Trophoblast cell (in vitro differentiated cells and primary cell): ENCODE results near the gene IQCF6.

Experiments
- DNase-seq, 2 donors: peaks; one replicate each; pipeline ENCODE4 v3.0.0-alpha.2; 2016
- H2AFZ ChIP-seq: 2 replicates; pipeline ENCODE4 v1.6.1; 2013; ENCODE audit warnings: low read length, moderate library complexity, mild to moderate bottlenecking; ENCODE audit not compliant: insufficient read depth, poor library complexity
- H2AK5ac ChIP-seq: 2 replicates; pipeline ENCODE4 v1.6.1; 2013; ENCODE audit warnings: mild to moderate bottlenecking, low read length
- H2BK120ac ChIP-seq: 2 replicates; pipeline ENCODE4 v1.6.1; 2013; ENCODE audit warnings: low read length, mild to moderate bottlenecking, moderate library complexity; ENCODE audit not compliant: insufficient read depth, poor library complexity
- H2BK12ac ChIP-seq: 2 replicates; pipeline ENCODE4 v1.6.1; 2013; ENCODE audit warnings: mild to moderate bottlenecking, low read length, moderate library complexity
- H2BK5ac ChIP-seq: 2 replicates; pipeline ENCODE4 v1.6.1; 2013; ENCODE audit warnings: low read length, low read depth, moderate library complexity, mild to moderate bottlenecking; ENCODE audit not compliant: poor library complexity
- H3K14ac ChIP-seq: 2 replicates; pipeline ENCODE4 v1.6.1; 2013; ENCODE audit warnings: mild to moderate bottlenecking, low read length
- H3K18ac ChIP-seq: 2 replicates; pipeline ENCODE4 v1.6.1; 2013; ENCODE audit warnings: mild to moderate bottlenecking, low read length
- H3K23ac ChIP-seq: 2 replicates; pipeline ENCODE4 v1.6.1; 2013; ENCODE audit warnings: low read length
- H3K27ac ChIP-seq: 2 replicates; pipeline ENCODE4 v1.5.1; 2013; ENCODE audit warnings: low read depth, mild to moderate bottlenecking, inconsistent platforms, low read length, moderate library complexity
- H3K27me3 ChIP-seq: 2 replicates; pipeline ENCODE4 v1.6.1; 2013; ENCODE audit warnings: inconsistent platforms, mild to moderate bottlenecking, low read length, moderate library complexity; ENCODE audit not compliant: insufficient read depth
- H3K36me3 ChIP-seq, 2 experiments: 1 replicate in 1 of 2; 2 replicates in 1 of 2; pipeline ENCODE4 v1.6.1; 2013; ENCODE audit warnings: low read length in 2 of 2, mild to moderate bottlenecking in 2 of 2, moderate library complexity in 1 of 2; ENCODE audit not compliant: insufficient read depth in 2 of 2, control insufficient read depth in 1 of 2
- H3K4ac ChIP-seq: 2 replicates; pipeline ENCODE4 v1.6.1; 2013; ENCODE audit warnings: low read depth, mild to moderate bottlenecking, low read length, moderate library complexity
- H3K4me1 ChIP-seq, 2 experiments: 1 replicate in 1 of 2; 2 replicates in 1 of 2; pipeline ENCODE4 v1.6.1; 2013; ENCODE audit warnings: low read length in 2 of 2, mild to moderate bottlenecking in 2 of 2, moderate library complexity in 1 of 2; ENCODE audit not compliant: insufficient read depth in 2 of 2, control insufficient read depth in 1 of 2
- H3K4me2 ChIP-seq: 2 replicates; pipeline ENCODE4 v1.6.1; 2013; ENCODE audit warnings: inconsistent platforms, mild to moderate bottlenecking, low read length, moderate library complexity
- H3K4me3 ChIP-seq: 2 replicates; pipeline ENCODE4 v1.5.1; 2013; ENCODE audit warnings: mild to moderate bottlenecking, low read depth, low read length, inconsistent platforms
- H3K79me1 ChIP-seq: one replicate; pipeline ENCODE4 v1.6.1; 2013; ENCODE audit warnings: low read length
- H3K79me2 ChIP-seq: 2 replicates; pipeline ENCODE4 v1.6.1; 2013; ENCODE audit warnings: low read length, mild to moderate bottlenecking; ENCODE audit not compliant: control insufficient read depth, insufficient read depth, poor library complexity
- H3K9ac ChIP-seq: 2 replicates; pipeline ENCODE4 v1.6.1; 2013; ENCODE audit warnings: mild to moderate bottlenecking, low read length
- H3K9me3 ChIP-seq: 2 replicates; pipeline ENCODE4 v1.6.1; 2013; ENCODE audit warnings: low read depth, mild to moderate bottlenecking, control low read depth, inconsistent platforms, low read length; ENCODE audit not compliant: insufficient read depth
- H4K12ac ChIP-seq: 2 replicates; pipeline ENCODE4 v1.6.1; 2013; ENCODE audit warnings: low read depth, mild to moderate bottlenecking, low read length, moderate library complexity
- H4K8ac ChIP-seq: 2 replicates; pipeline ENCODE4 v1.6.1; 2013; ENCODE audit warnings: low read depth, mild to moderate bottlenecking, low read length, moderate library complexity
- H4K91ac ChIP-seq: one replicate; pipeline ENCODE4 v1.6.1; 2013; ENCODE audit warnings: low read depth, mild to moderate bottlenecking, low read length, moderate library complexity
- WGBS: extraction: QIAGEN DNeasy Blood & Tissue Kit; methylation state at CpG from one replicate; pipeline ENCODE4 v1.1.7; 2013; ENCODE audit warnings: missing lambda C conversion rate; ENCODE audit not compliant: insufficient read length, insufficient coverage; ENCODE audit errors: extremely low coverage; 5-methylcytosine and 5-hydroxymethylcytosine counted together

Gene IQCF6

DNA sequence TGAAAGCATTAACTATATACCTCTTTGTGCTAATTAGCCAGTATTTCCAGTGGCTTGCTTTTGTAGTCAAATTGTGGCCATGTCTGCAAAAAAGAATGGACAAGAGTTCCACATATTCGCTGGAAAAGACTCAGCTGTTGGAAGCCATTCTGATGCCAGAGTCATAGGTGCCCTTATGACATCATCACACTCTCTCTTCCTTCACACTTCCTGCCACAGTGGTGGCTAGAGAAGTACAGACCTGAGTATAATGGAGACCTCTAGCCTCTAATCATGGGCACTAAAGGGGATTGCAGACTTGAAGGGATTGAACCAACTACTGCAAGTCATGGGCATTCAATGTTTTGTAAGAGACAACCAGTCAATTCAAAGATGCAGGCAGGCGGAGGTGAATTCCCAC is 38.3 kb upstream of the IQCF6 start:
- Histone ChIP-seq H3K27ac (no peak overlapping the region), H4K91ac (no peak overlapping the region), H3K4me3 (no peak overlapping the region), H3K9ac (no peak overlapping the region), H3K4ac (no peak overlapping the region), H3K4me2 (no peak overlapping the region), H3K14ac (no peak overlapping the region), H3K4me1 (no peaks in the 10 kb centered on the region), H2AFZ (no peak overlapping the region), H3K79me2 (no peaks in the 10 kb centered on the region), H2BK12ac (no peak overlapping the region), H3K9me3 (no peaks in the 10 kb centered on the region), H3K27me3 (no peaks in the 10 kb centered on the region), H4K12ac (no peak overlapping the region), H4K8ac (no peak overlapping the region), H3K79me1 (no peaks in the 10 kb centered on the region), H3K23ac (no peak overlapping the region), H2BK120ac (no peak overlapping the region), H2AK5ac (no peak overlapping the region), H3K18ac (no peak overlapping the region), H3K36me3 (no peaks in the 10 kb centered on the region), H2BK5ac (no peak overlapping the region)
- no CpG with 5 or more reads among the region's 2 CpGs for WGBS
- DNase-seq, result no peak

DNA sequence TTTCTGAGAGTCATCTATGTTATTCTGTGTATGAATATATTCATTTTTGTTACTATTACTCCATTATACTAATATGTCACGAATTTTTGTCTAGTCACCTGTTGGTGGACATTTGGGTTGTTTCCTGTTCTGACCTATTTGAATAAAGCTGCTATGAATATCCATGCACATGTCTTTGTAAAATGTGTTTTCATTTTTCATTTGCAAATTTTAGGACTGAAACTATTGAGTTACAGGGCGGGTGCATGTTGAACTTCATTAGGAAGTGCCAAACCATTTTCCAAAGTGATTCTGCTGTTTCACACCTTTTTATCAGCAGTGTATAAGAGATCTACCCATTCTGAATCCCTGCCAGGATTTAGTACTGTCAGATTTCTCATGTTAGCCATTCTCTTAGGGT is 37.7 kb upstream of the IQCF6 start:
- H2BK120ac ChIP-seq, result no peak overlapping the region
- H3K9me3 ChIP-seq, result no peaks in the 10 kb centered on the region
- no peak overlapping the region for H2BK5ac ChIP-seq
- H4K12ac ChIP-seq, result no peak overlapping the region
- no peaks in the 10 kb centered on the region for H3K79me2 ChIP-seq
- H3K4ac ChIP-seq, result no peak overlapping the region
- H2AK5ac ChIP-seq, result no peak overlapping the region
- H3K4me3 ChIP-seq, result no peak overlapping the region
- no peaks in the 10 kb centered on the region for H3K4me1 ChIP-seq
- H3K14ac ChIP-seq, result no peak overlapping the region
- H4K8ac ChIP-seq, result no peak overlapping the region
- H2AFZ ChIP-seq, result no peak overlapping the region
- WGBS, result no CpG with 5 or more reads among the region's 2 CpGs
- H4K91ac ChIP-seq, result no peak overlapping the region
- H3K36me3 ChIP-seq, result no peaks in the 10 kb centered on the region
- no peak overlapping the region for H3K23ac ChIP-seq
- H2BK12ac ChIP-seq, result no peak overlapping the region
- no peak overlapping the region for H3K9ac ChIP-seq
- H3K27ac ChIP-seq, result no peak overlapping the region
- H3K18ac ChIP-seq, result no peak overlapping the region
- H3K79me1 ChIP-seq, result no peaks in the 10 kb centered on the region
- no peak overlapping the region for H3K4me2 ChIP-seq
- no peaks in the 10 kb centered on the region for H3K27me3 ChIP-seq
- DNase-seq, result no peak

GRCh38 chr3:51815614-51816013 is 36.6 kb upstream of the IQCF6 start:
- no peak overlapping the region for H3K4me2 ChIP-seq
- no peak overlapping the region for H3K9ac ChIP-seq
- H4K91ac ChIP-seq, result no peak overlapping the region
- no peak overlapping the region for H3K23ac ChIP-seq
- no peak overlapping the region for H3K4ac ChIP-seq
- H2AFZ ChIP-seq, result no peak overlapping the region
- H3K9me3 ChIP-seq, result no peaks in the 10 kb centered on the region
- no peak overlapping the region for H3K27ac ChIP-seq
- H2BK5ac ChIP-seq, result no peak overlapping the region
- no peak overlapping the region for H3K18ac ChIP-seq
- H2BK12ac ChIP-seq, result no peak overlapping the region
- no peak overlapping the region for H3K14ac ChIP-seq
- no peaks in the 10 kb centered on the region for H3K79me1 ChIP-seq
- H3K36me3 ChIP-seq, result no peaks in the 10 kb centered on the region
- no peaks in the 10 kb centered on the region for H3K4me1 ChIP-seq
- WGBS, result no CpG with 5 or more reads among the region's 4 CpGs
- no peaks in the 10 kb centered on the region for H3K27me3 ChIP-seq
- no peak overlapping the region for H4K12ac ChIP-seq
- no peaks in the 10 kb centered on the region for H3K79me2 ChIP-seq
- no peak overlapping the region for H2AK5ac ChIP-seq
- no peak for DNase-seq
- no peak overlapping the region for H3K4me3 ChIP-seq
- no peak overlapping the region for H4K8ac ChIP-seq
- no peak overlapping the region for H2BK120ac ChIP-seq

DNA sequence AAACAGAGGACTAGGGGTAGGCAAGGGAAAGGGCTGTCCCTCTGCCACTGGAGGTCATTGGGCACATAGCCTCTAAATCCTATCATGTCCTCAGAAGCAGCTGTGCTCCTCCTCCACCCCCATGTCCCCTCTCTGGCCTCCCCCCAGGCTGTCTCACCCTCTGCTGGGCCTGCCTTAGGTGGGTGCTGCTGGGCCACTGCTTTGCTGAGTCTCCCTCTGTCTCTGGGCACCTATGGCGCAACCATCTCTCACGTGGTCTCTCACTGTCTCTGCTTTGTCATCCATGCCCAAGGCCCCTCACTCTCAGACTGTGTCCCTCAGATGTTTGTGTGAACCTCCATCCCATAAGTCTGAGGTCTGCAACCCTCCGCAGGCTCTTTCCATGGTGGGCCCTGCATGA is 35.0 kb upstream of the IQCF6 start:
- H2BK5ac ChIP-seq, result no peak overlapping the region
- H3K79me2 ChIP-seq, result no peaks in the 10 kb centered on the region
- DNase-seq, result no peak
- no peak overlapping the region for H2BK120ac ChIP-seq
- H3K18ac ChIP-seq, result no peak overlapping the region
- no peak overlapping the region for H2AK5ac ChIP-seq
- no peak overlapping the region for H4K8ac ChIP-seq
- no CpG with 5 or more reads among the region's 3 CpGs for WGBS
- no peak overlapping the region for H3K9ac ChIP-seq
- no peak overlapping the region for H3K23ac ChIP-seq
- no peak overlapping the region for H3K27ac ChIP-seq
- H3K27me3 ChIP-seq, result no peaks in the 10 kb centered on the region
- no peak overlapping the region for H3K14ac ChIP-seq
- no peak overlapping the region for H4K91ac ChIP-seq
- H3K79me1 ChIP-seq, result no peaks in the 10 kb centered on the region
- no peaks in the 10 kb centered on the region for H3K36me3 ChIP-seq
- H3K9me3 ChIP-seq, result no peaks in the 10 kb centered on the region
- H2AFZ ChIP-seq, result no peak overlapping the region
- no peak overlapping the region for H3K4me2 ChIP-seq
- no peaks in the 10 kb centered on the region for H3K4me1 ChIP-seq
- H3K4ac ChIP-seq, result no peak overlapping the region
- no peak overlapping the region for H3K4me3 ChIP-seq
- H2BK12ac ChIP-seq, result no peak overlapping the region
- no peak overlapping the region for H4K12ac ChIP-seq
